Astrocyte of the cerebellum (primary cell): ENCODE measurements around the gene MBD3.
A peak's percentile ranks its signal among the peaks of the same experiment; 100 is the strongest.

Experiments
- DNase-seq: peaks from one replicate; pipeline ENCODE4 v3.0.0-alpha.2; 2011; ENCODE audit warnings: low read depth
- H3K4me3 ChIP-seq: 2 replicates; pipeline ENCODE4 v1.5.1; 2011; ENCODE audit warnings: mild to moderate bottlenecking, low read depth, low read length, moderate library complexity
- CTCF ChIP-seq: IDR thresholded peaks from 2 replicates; pipeline ENCODE4 v1.5.1; 2012; ENCODE audit warnings: low read length, low read depth, moderate library complexity, mild to moderate bottlenecking; ENCODE audit errors: missing control alignments
- in situ Hi-C: cut with HindIII; loops from 2 replicates; pipeline ENCODE4 v1.10.0; 2017; ENCODE audit warnings: low sequenced_read_pairs

MBD3 gene

GRCh38 chr19:1572795-1573194, 19.9 kb downstream of the MBD3 start:
- H3K4me3 ChIP-seq: no peak overlapping the region
- TF ChIP-seq CTCF: no peak
- in situ Hi-C loops: no loop called here
- DNase-seq: no peak

- TF ChIP-seq CTCF: no peak
- in situ Hi-C loops: no loop called here
- no peak for DNase-seq
- no peak overlapping the region for H3K4me3 ChIP-seq
Measured at GRCh38 chr19:1571358-1571757, 21.3 kb downstream of the MBD3 start.

- DNase-seq: no peak
- H3K4me3 ChIP-seq: no peak overlapping the region
- TF ChIP-seq CTCF: no peak
- in situ Hi-C loops: no loop called here
Measured at GRCh38 chr19:1570836-1571235, 21.8 kb downstream of the MBD3 start.

GRCh38 chr19:1569997-1570396, 22.7 kb downstream of the MBD3 start:
- in situ Hi-C loops: no loop called here
- no peak for TF ChIP-seq CTCF

GRCh38 chr19:1568320-1569019, 24.2 kb downstream of the MBD3 start, which contains the start of gene MEX3D:
MEX3D (minus strand) TSS chr19:1568325; CDS start chr19:1568058, 267 bp downstream.
- in situ Hi-C loops: no loop called here
- no peak for TF ChIP-seq CTCF
- H3K4me3 ChIP-seq: peak within 1 kb of the TSS; percentile 57
- DNase-seq: no peak

More at GRCh38 chr19:1569997-1570396, 22.7 kb downstream of the MBD3 start:
- DNase-seq: no peak
- no peak overlapping the region for H3K4me3 ChIP-seq

- in situ Hi-C loops: no loop called here
- peak overlapping the region; percentile 57 for H3K4me3 ChIP-seq
- no peak for TF ChIP-seq CTCF
- DNase-seq: no peak
Measured at GRCh38 chr19:1567848-1568227, 24.8 kb downstream of the MBD3 start.
